Stimulated activated CD4-positive, alpha-beta T cell treated with anti-CD3 and anti-CD28 coated beads, Interleukin-1b, Interleukin-23, amount 100 ng/mL, for 4 hours (primary cell): Measurements from ENCODE around the gene TMEM164.

Source experiments
- DNase-seq, 2 donors: peaks; one replicate each; pipeline ENCODE4 v3.0.0-alpha.2; 2020; ENCODE audit warnings: low read depth in 2 of 2

The TMEM164 gene

GRCh38 chrX:110037178-110037577 lies 34.3 kb downstream of the TMEM164 start:
- DNase-seq: no peak

DNA sequence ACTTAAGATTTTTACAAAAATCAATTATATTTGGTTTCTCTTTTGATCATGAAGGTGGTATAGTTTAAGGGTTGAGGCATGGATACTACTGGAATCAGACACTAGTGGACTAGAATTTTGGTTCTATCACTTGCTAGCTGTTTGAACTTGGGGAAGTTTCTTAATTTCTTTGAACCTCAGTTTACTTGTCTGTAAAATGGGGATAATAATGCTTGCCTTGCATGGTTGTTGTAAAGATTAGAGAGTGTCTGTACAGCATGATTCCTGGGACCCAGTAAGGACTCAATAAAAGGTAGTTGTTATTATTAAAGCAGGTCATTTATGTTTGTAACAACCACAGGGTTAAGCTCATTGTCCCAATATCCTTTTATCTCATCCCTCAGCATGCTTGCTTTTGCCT lies 36.0 kb downstream of the TMEM164 start:
- no peak for DNase-seq

DNA sequence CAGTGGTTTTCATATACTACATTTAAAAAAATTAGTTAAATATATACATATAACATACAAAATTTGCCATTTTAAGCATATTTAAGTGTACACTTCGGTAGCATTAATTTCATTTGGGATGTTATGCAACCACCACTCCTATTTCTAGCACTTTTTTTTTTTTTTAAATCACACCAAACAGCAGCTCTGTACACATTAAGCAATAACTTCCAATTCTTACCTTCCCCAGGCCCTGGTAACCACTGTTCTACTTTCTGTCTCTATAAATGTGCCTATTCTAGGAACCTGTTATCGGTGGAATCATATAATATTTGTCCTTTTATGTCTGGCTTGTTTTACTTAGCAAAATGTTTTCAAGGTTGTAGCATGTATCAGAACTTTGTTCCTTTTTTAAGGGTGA lies 39.1 kb downstream of the TMEM164 start:
- DNase-seq: no peak

DNA sequence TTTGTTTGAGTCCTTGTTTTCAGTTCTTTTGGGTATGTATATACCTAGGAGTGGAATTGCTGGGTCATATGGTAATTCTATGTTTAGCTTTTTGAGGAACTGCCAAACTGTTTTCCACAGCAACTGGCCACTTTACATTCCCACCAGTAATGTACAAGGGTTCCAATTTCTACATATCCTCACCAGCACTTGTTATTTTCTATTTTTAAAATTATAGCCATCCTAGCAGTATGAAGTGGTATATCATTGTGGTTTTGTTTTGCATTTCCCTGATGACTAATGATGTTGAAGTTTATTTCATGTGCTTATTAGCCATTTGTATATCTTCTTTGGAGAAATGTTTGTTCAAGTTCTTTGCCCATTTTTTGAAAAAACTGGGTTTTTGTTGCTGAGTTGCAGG lies 39.6 kb downstream of the TMEM164 start:
- DNase-seq: no peak

DNA sequence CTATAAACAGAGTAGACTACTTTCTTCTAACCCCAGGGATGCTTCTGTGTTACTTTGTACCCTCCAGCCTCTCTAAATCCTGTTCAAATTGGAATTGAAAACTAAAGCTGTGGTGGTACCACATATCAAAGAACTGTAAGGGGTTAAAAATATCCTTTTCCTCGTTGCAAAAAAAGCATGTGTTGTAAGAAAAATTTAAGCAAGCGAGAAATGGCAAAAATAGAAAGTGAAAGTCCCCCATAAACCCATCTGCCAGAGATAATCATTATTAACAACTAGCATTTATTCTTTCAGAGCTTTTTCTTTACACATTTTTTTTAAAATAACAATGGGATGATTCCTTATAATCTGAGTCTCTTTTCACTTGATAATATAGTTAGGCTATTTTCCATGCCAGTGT lies 40.6 kb downstream of the TMEM164 start:
- no peak for DNase-seq

DNA sequence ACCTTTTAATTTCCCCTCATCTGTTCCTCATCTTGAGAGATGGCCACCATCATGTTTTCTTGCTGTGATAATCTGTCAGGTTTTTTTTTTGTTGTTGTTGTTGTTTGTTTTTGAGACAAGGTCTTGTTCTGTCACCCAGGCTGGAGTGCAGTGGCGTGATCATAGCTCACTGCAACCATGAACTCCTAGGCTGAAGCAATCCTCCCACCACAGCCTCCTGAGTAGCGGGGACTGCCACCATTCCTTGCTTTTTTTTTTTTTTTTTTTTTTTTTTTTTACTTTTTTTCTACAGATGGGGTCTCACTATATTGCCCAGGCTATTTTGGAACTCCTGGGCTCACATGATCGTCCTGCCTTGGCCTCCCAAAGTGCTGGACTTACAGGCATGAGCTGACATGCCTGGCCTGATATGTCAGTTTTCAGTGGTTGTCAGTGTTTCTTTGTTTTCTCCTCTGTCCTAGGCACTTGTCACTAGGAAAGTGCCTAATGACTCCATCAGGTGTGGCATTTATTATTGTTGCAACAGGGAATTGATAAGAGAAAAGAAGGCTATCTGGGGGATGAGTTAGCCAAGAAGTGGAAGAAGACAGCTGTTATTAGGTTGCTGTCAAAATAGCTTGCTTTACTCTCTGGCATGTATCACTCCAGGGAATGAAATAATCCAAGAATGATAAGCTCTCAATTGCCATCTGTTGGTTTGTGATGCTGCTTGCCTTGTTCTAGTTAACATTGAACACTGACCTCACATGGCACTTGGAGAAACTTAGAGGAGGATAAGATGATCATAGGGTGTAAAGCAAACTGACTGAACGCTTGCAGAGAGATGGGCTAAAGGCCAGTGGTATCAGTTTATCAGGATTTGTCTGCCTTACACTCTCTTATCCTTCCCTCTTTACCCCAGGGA lies 41.7 kb downstream of the TMEM164 start:
- DNase-seq: no peak

DNA sequence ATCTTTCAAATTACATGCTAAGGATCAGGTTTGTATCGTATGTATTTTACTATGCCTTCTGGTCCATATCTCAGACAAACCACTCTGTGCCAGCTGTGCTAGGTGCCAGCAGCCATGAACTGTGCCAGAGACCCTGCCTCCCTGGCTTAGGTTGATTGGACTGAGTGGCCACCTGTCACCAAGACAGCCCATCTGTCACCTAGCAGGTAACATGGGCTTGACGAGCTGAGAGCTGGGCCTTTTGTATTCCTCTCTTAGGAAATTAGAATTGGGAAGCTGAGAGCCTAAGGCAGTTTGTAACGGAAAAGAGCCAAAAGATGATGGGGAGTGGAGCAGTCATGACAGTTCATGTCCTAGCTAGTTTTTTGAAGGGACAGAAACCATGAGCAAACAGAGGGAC lies 42.5 kb downstream of the TMEM164 start:
- no peak for DNase-seq

- no peak for DNase-seq
Observed at GRCh38 chrX:110046001-110046400, 43.1 kb downstream of the TMEM164 start.

DNA sequence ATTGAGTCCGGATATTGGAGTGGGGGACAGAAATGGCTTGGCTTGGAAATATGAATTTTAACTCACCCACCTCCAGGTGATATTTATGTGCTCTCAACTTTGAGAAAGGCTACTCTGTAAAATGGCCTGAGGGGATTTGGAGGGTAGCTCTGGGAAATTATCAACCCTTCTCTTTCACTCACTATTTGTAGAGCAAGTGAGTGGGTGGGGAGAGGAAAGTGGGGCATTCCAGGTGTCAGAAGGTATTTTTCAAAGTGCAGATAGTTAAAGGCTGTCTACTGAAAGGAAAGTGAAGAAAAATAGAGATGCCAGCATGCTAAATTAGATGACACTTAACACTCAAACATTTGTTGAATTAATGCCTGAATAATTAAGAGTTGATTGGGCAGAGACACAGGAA lies 44.1 kb downstream of the TMEM164 start:
- no peak for DNase-seq

DNA sequence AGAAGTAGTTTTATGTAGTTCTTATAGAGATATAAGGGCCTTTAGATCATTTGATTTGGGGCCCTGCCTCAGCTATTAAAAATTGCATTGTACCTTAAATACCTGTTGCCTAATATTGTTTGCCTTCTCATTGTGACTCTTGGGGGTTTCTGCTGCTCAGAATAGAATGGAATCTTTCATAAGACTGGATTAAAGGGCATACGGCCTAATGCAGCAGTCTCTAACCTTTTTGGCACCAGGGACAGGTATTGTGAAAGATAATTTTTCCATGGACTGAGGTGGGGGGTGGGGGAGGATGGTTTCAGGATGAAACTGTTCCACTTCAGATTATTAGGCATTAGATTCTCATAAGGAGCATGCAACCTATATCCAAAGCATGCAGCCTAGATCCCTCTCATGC lies 46.2 kb downstream of the TMEM164 start:
- DNase-seq: no peak

DNA sequence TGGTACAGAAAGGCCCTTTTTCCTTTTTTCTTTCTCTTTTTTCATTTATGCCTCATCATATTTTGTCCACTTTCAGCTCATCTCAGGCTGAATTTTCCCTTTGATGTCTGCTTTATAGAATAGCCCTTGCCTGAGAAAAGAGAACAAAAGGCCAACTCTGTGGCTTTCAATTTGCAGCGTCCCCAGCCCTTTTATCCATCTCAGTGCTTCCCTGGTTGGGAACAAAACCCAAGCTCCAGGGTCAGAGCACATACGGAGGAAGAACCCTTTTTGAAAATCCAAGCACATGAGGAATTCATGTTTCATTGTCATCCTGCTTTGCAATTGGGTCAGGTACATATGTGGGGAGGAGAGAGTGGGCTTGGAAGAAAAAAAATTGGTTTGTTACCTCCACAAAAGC lies 47.5 kb downstream of the TMEM164 start:
- DNase-seq: no peak

GRCh38 chrX:110050901-110051300 lies 48.0 kb downstream of the TMEM164 start:
- no peak for DNase-seq

DNA sequence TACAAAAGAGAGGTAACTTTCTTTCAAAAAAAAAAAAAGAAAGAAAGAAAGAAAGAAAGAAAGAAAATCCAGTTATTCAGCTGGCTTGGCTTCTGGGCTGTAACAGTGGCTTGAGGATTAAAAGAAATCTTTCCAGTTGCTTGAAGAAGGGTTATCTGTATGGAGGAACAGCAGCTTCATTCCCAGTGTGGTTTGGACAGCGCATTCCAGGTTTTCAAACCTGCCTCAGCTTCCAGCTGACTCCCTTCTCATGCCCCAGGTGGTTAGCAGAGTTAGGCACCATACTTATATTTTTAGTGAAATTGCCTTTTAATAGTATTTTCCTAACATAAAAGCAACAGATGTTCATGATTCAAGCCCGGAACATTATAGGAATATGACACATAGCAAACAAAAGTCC lies 48.6 kb downstream of the TMEM164 start:
- DNase-seq: no peak

GRCh38 chrX:110052303-110052702 lies 49.4 kb downstream of the TMEM164 start:
- no peak for DNase-seq

- DNase-seq: no peak
Observed at GRCh38 chrX:110053453-110053852, 50.5 kb downstream of the TMEM164 start.

DNA sequence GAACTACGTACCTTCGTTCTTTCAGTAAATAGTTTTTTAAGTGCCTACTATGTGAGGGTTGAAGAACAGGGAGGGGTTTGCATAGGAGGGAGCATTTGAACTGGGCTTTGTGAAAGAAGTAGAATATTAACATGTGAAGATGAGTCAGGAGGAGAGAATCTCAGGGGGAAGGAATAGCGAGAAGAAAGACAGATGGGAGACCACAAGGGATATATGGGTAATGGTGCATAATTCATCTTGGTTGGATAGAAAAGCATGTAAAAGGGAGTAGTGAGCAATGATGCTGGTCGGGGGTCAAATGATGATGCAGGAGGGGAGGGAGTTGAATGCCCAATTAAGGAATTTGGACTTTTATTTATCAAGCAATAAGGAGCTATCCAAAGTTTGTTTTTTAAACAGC lies 52.7 kb downstream of the TMEM164 start:
- no peak for DNase-seq

DNA sequence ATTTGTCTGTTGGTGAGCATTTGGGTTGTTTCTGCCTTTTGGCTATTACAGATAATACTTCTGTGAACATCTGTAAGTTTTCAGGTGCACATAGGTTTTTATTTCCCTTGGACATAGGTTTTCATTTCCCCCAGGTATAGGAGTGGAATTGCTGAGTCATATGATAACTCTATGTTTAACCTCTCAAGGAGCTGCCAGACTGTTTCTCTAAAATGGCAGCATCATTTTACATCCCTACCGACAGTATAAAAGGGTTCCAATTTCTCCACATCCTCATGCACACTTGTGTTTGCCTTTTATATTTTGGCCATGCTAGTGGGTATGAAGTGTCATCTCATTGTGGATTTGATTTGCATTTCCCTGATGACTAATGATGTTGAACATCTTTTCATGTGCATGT lies 53.5 kb downstream of the TMEM164 start:
- DNase-seq: no peak

DNA sequence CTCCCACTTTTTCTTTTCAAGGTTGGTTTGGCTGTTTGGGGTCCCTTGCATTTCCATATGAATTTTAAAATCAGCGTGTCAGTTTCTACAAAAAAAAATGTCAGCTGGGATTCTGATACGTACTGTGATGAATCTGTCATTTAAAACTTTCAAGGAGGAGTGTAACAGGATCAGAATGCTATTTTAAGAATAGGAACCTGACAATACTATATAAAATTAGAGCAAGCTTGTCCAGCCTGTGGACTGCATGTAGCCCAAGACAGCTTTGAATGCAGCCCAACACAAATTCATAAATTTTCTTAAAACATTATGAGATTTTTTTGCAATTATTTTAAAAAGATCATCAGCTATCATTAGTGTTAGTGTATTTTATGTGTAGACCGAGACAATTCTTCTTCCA lies 56.5 kb downstream of the TMEM164 start:
- DNase-seq: no peak

DNA sequence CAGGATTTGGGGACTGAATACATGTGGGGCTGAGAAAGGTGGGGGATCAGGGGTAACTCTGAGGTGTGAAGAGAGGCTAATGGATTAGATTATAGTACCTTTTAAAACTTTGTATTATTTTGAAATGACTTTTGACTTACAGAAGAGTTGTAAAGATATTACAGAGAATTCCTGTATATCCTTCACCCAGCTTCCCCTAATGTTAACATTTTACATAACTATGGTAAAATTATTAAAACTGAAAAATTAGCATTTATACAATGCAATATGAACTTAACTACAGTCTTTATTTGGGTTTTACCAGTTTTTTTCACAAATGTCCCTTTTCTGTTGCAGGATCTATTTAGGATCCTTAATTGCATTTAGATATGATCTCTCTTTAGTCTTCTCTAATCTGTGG lies 57.4 kb downstream of the TMEM164 start:
- DNase-seq: no peak

- no peak for DNase-seq
Observed at GRCh38 chrX:110060846-110061537, 58.1 kb downstream of the TMEM164 start.

DNA sequence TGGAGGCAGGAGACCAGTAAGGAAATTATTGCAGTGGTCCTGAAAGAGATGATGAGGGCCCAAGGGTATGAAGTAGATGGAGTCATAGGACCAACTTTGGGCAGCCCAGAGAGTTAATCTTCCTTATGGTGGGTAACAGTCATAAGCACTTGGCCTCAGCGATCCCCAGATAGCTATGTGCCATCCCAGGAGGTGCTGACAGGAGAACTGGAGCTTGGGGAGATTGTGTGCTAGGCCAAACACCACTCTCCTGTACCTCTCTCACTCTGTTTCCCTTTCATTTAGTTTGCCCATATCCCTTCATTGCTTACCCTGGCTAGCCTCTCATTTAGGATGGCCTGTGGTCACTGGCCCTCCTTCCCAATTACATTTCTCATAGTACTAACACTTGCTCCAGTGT lies 60.0 kb downstream of the TMEM164 start:
- DNase-seq: no peak

DNA sequence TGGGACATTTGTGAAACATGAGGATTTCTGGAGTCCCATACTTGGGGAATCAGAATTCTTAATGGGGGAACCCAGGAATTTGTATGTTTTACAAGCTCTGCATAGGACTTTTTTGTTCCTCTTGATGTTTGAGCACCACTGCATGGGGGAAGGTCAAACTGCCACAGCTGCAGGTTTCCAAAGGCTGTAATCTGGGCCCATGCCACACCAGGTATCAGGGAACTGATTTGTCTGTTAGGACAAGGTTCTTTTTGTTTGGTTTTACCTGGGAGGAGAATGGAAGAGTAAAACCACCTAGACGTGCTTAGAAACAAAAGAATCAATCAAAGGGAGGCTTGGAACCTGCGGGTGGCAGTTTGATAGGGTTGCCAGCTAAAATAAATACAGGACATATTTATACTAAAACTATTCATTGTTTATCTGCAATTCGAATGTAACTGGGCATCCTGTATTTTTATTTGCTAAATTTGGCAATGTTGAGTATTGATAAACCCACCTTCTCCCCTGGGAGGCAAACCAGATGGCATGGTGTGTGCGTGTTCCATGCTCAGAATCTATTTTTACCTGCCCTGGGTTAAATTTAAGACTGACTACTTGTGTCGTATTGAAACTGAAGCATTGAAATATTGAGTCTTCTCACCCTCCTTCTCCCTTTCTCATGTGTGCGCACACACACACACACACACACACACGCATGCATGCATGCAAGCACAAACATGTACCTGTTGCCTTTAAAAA lies 63.7 kb downstream of the TMEM164 start:
- no peak for DNase-seq

DNA sequence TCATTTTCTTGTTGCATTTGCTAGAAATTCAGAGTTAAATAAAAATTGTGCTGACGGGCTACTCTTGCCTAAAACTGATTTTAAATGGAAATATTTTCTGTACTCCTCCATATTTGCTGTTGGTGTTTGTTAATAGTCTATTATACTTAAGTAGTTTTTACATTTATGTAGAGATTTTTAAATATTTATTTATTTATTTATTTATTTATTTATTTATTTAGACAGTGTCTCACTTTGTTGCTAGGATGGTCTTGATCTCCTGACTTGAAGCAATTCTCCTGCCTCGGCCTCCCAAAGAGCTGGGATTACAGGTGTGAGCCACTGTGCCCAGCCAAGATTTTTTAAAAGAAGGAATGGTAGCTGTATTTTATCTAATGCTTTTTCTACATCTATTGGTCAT lies 68.1 kb downstream of the TMEM164 start:
- no peak for DNase-seq
